ENCODE results near the gene BRD4.

GRCh38 chr19:15238639-15239155 lies 93.6 kb downstream of the BRD4 start:
- TF ChIP-seq CTCF (IDR thresholded peaks at IDR 0.05) (no peak), EP300 (IDR thresholded peaks at IDR 0.05) (no peak)

Measured in upper lobe of left lung (tissue), 4 donors.